Mesenchymal stem cell (in vitro differentiated cells and primary cell): ENCODE measurements around the gene ANKS1B. TPM values are rescaled to one million over a fixed set of nuclear protein-coding genes. Genes with fewer than 3 reads are reported as not detected.

Source experiments
- DNase-seq: peaks from one replicate; pipeline ENCODE4 v3.0.0-alpha.2; 2013
- H2AFZ ChIP-seq: one replicate; pipeline ENCODE4 v1.6.1; 2013; ENCODE audit warnings: low read depth, mild to moderate bottlenecking, control low read depth, inconsistent platforms, low read length, moderate library complexity
- H2AK5ac ChIP-seq: 2 replicates; pipeline ENCODE4 v1.6.1; 2013; ENCODE audit warnings: low read length, moderate library complexity, mild to moderate bottlenecking, inconsistent platforms; ENCODE audit not compliant: severe bottlenecking
- H2BK120ac ChIP-seq: one replicate; pipeline ENCODE4 v1.6.1; 2013; ENCODE audit warnings: low read depth, mild to moderate bottlenecking, inconsistent platforms, low read length, moderate library complexity
- H2BK12ac ChIP-seq, 2 experiments: one replicate each; pipeline ENCODE4 v1.6.1; 2013; ENCODE audit warnings: inconsistent platforms in 2 of 2, low read length in 2 of 2, mild to moderate bottlenecking in 2 of 2, moderate library complexity in 2 of 2, control low read depth in 1 of 2
- H2BK15ac ChIP-seq: one replicate; pipeline ENCODE4 v1.6.1; 2013; ENCODE audit warnings: mild to moderate bottlenecking, low read depth, inconsistent platforms; ENCODE audit not compliant: poor library complexity, severe bottlenecking
- H2BK5ac ChIP-seq: 2 replicates; pipeline ENCODE4 v1.6.1; 2013; ENCODE audit warnings: low read depth, mild to moderate bottlenecking, low read length, control low read depth, inconsistent platforms; ENCODE audit not compliant: poor library complexity, severe bottlenecking
- H3K14ac ChIP-seq, 2 experiments: one replicate each; pipeline ENCODE4 v1.6.1; 2013; ENCODE audit warnings: inconsistent platforms in 2 of 2, low read length in 2 of 2, control low read depth in 1 of 2, mild to moderate bottlenecking in 1 of 2, moderate library complexity in 1 of 2
- H3K18ac ChIP-seq, 2 experiments: one replicate each; pipeline ENCODE4 v1.6.1; 2013; ENCODE audit warnings: inconsistent platforms in 2 of 2, low read length in 2 of 2, control low read depth in 1 of 2, low read depth in 1 of 2, mild to moderate bottlenecking in 1 of 2
- H3K23ac ChIP-seq, 2 experiments: one replicate each; pipeline ENCODE4 v1.6.1; 2013; ENCODE audit warnings: inconsistent platforms in 2 of 2, low read length in 2 of 2, mild to moderate bottlenecking in 2 of 2, moderate library complexity in 2 of 2, control low read depth in 1 of 2
- H3K27ac ChIP-seq: 2 replicates; pipeline ENCODE4 v1.5.1; 2013; ENCODE audit warnings: mild to moderate bottlenecking, moderate library complexity, low read length, control low read depth, inconsistent platforms; ENCODE audit not compliant: poor library complexity, severe bottlenecking
- H3K27me3 ChIP-seq, 2 experiments: 2 replicates each; pipeline versions ENCODE4 v1.6.1 to v1.7.0; 2013; ENCODE audit warnings: low read length in 2 of 2, mild to moderate bottlenecking in 2 of 2, moderate library complexity in 2 of 2, control low read depth in 1 of 2, inconsistent platforms in 1 of 2; ENCODE audit not compliant: control insufficient read depth in 1 of 2, insufficient read depth in 1 of 2
- H3K36me3 ChIP-seq, 2 experiments: 2 replicates each; pipeline versions ENCODE4 v1.6.1 to v1.7.0; 2013; ENCODE audit warnings: low read length in 2 of 2, control low read depth in 1 of 2, inconsistent platforms in 1 of 2, low read depth in 1 of 2, mild to moderate bottlenecking in 1 of 2; ENCODE audit not compliant: insufficient read depth in 2 of 2, control insufficient read depth in 1 of 2
- H3K4ac ChIP-seq, 2 experiments: one replicate each; pipeline ENCODE4 v1.6.1; 2013; ENCODE audit warnings: inconsistent platforms in 2 of 2, low read length in 2 of 2, mild to moderate bottlenecking in 2 of 2, moderate library complexity in 2 of 2, control low read depth in 1 of 2, low read depth in 1 of 2
- H3K4me1 ChIP-seq: 2 replicates; pipeline ENCODE4 v1.6.1; 2013; ENCODE audit warnings: low read depth, low read length, control low read depth; ENCODE audit not compliant: control insufficient read depth, insufficient read depth
- H3K4me2 ChIP-seq: 2 replicates; pipeline ENCODE4 v1.6.1; 2013; ENCODE audit warnings: low read length, mild to moderate bottlenecking, inconsistent platforms; ENCODE audit not compliant: poor library complexity, severe bottlenecking
- H3K4me3 ChIP-seq, 2 experiments: 2 replicates each; pipeline versions ENCODE4 v1.5.1 to v1.7.0; 2013; ENCODE audit warnings: low read length in 2 of 2, mild to moderate bottlenecking in 2 of 2, control low read depth in 1 of 2, low read depth in 1 of 2; ENCODE audit not compliant: insufficient read depth in 1 of 2
- H3K79me1 ChIP-seq: replicated peaks from 2 replicates; pipeline ENCODE4 v1.6.1; 2013; ENCODE audit warnings: mild to moderate bottlenecking, control low read depth, low read length, inconsistent platforms; ENCODE audit not compliant: poor library complexity, severe bottlenecking
- H3K9ac ChIP-seq: 2 replicates; pipeline ENCODE4 v1.7.0; 2013; ENCODE audit warnings: mild to moderate bottlenecking, low read length, moderate library complexity
- H3K9me3 ChIP-seq: 2 replicates; pipeline ENCODE4 v1.7.0; 2013; ENCODE audit warnings: mild to moderate bottlenecking, low read length; ENCODE audit not compliant: control insufficient read depth
- H4K8ac ChIP-seq: one replicate; pipeline ENCODE4 v1.6.1; 2013; ENCODE audit warnings: inconsistent platforms, mild to moderate bottlenecking, low read length, moderate library complexity
- H4K91ac ChIP-seq: one replicate; pipeline ENCODE4 v1.6.1; 2013; ENCODE audit warnings: mild to moderate bottlenecking, low read length, inconsistent platforms
- WGBS: methylation state at CpG from one replicate; pipeline ENCODE4 v1.1.7; 2013; ENCODE audit warnings: mixed read lengths; 5-methylcytosine and 5-hydroxymethylcytosine counted together
- small RNA-seq: library from polyadenylated mRNA; stranded (forward); fragments of <200 nt; extraction: miRNeasy Mini kit (QIAGEN cat#:217004); gene quantifications from one replicate; pipeline ENCODE3, GENCODE V24; 2013; ENCODE audit warnings: low read depth

ANKS1B gene

GRCh38 chr12:98691351-98691750 is 1293.4 kb downstream of the ANKS1B start:
- Histone ChIP-seq H3K79me1 (peaks cover 10% of the 10 kb centered on the region), H2BK12ac (no peak overlapping the region), H2AK5ac (no peak overlapping the region), H4K8ac (no peak overlapping the region), H3K4me2 (no peak overlapping the region), H2BK15ac (no peak overlapping the region), H3K9ac (no peak overlapping the region), H3K27ac (no peak overlapping the region), H3K18ac (no peak overlapping the region), H2AFZ (no peak overlapping the region), H3K4me1 (no peaks in the 10 kb centered on the region), H3K27me3 (no peaks in the 10 kb centered on the region), H4K91ac (no peak overlapping the region), H3K14ac (no peak overlapping the region), H3K23ac (no peak overlapping the region), H3K36me3 (peaks cover 10 to 62% of the 10 kb centered on the region in 2 experiments), H2BK120ac (no peak overlapping the region), H2BK5ac (no peak overlapping the region), H3K4me3 (no peak overlapping the region), H3K9me3 (peaks cover 2% of the 10 kb centered on the region), H3K4ac (no peak overlapping the region)
- DNase-seq = no peak

- no peak overlapping the region for H2BK12ac ChIP-seq
- H3K27me3 ChIP-seq = no peaks in the 10 kb centered on the region
- H3K4me3 ChIP-seq = no peak overlapping the region
- no peak overlapping the region for H3K27ac ChIP-seq
- H3K9ac ChIP-seq = no peak overlapping the region
- no peaks in the 10 kb centered on the region for H3K4me1 ChIP-seq
- no peak overlapping the region for H3K4me2 ChIP-seq
- no peak overlapping the region for H3K23ac ChIP-seq
- no peak overlapping the region for H4K8ac ChIP-seq
- H3K18ac ChIP-seq = no peak overlapping the region
- H3K4ac ChIP-seq = no peak overlapping the region
- no peak overlapping the region for H2BK15ac ChIP-seq
- H3K14ac ChIP-seq = no peak overlapping the region
- 83% methylated on average over 2 of the region's 2 CpGs for WGBS
- H2AK5ac ChIP-seq = no peak overlapping the region
- H3K9me3 ChIP-seq = no peaks in the 10 kb centered on the region
- H2BK120ac ChIP-seq = no peak overlapping the region
- DNase-seq = no peak
- H3K79me1 ChIP-seq = peaks cover 4% of the 10 kb centered on the region
- H2AFZ ChIP-seq = no peak overlapping the region
- no peak overlapping the region for H2BK5ac ChIP-seq
- H3K36me3 ChIP-seq = peaks cover 13 to 84% of the 10 kb centered on the region in 2 experiments
- H4K91ac ChIP-seq = no peak overlapping the region
These were observed 1298.1 kb downstream of the ANKS1B start for GRCh38 chr12:98686603-98687002.

Small RNAs within 50 kb of the gene (small RNA-seq; reads per million reads assigned to genes)
- not detected for gene RNA5SP366
